Ovary (tissue), 9 donors: Measurements from ENCODE around the gene TIFAB. TPM values are rescaled to one million over a fixed set of nuclear protein-coding genes. Genes with fewer than 3 reads are reported as not detected.

ENCODE experiments used
- DNase-seq, 5 donors: peaks; one replicate each; pipeline ENCODE4 v3.0.0-alpha.2; 2019 to 2020
- H3K27ac ChIP-seq, 2 donors: fragments of 200-600 bp; one replicate each; pipeline versions ENCODE4 v1.5.1 to v1.8.0; 2019 to 2022
- H3K27me3 ChIP-seq: fragments of 200-600 bp; one replicate; pipeline ENCODE4 v1.8.0; 2022
- H3K36me3 ChIP-seq: fragments of 200-600 bp; sonication (generic); one replicate; pipeline ENCODE4 v1.5.1; 2019
- H3K4me1 ChIP-seq: one replicate; pipeline ENCODE4 v1.8.1; 2013; ENCODE audit warnings: mild to moderate bottlenecking, moderate library complexity; ENCODE audit not compliant: insufficient read depth
- H3K4me3 ChIP-seq: fragments of 200-600 bp; sonication (generic); one replicate; pipeline ENCODE4 v1.5.1; 2017
- H3K9me3 ChIP-seq, 2 donors: fragments of 200-600 bp in 1 of 2; sonication (generic) in 1 of 2; one replicate each; pipeline versions ENCODE4 v1.5.1 to v1.8.1; 2013 to 2019; ENCODE audit warnings: mild to moderate bottlenecking in 1 of 2, moderate library complexity in 1 of 2
- CTCF ChIP-seq, 3 donors: fragments of 450-650 bp in 2 of 3; fragments of 200-600 bp in 1 of 3; IDR thresholded peaks; one replicate each; pipeline versions ENCODE4 v1.5.1 to v1.8.0; 2016 to 2022; ENCODE audit warnings: antibody characterized with exemption in 3 of 3, mild to moderate bottlenecking in 1 of 3
- EP300 ChIP-seq: sonication (generic); formaldehyde crosslinking; IDR thresholded peaks from one replicate; pipeline ENCODE4 v1.6.1; 2017; ENCODE audit warnings: antibody characterized with exemption
- POLR2A ChIP-seq: fragments of 450-650 bp; IDR thresholded peaks from one replicate; pipeline ENCODE4 v1.6.1; 2017; ENCODE audit warnings: antibody characterized with exemption, mild to moderate bottlenecking, moderate library complexity
- WGBS, 3 donors: extraction: QIAGEN DNeasy Blood & Tissue Kit in 1 of 3; methylation state at CpG; one replicate each; pipeline versions ENCODE4 v1.1.5 to v1.1.7; 2013 to 2017; 5-methylcytosine and 5-hydroxymethylcytosine counted together
- intact Hi-C, 4 donors: fragments of 100-400 bp; cut with DNase I; formaldehyde crosslinking; loops; one replicate each; pipeline versions ENCODE4 v1.11.0 to v1.15.1; 2022 to 2023
- polyA plus RNA-seq, 2 donors: library from polyadenylated mRNA; stranded (reverse); fragments of 200-250 nt in 1 of 2; fragments of 350-450 nt in 1 of 2; fragmentation: Illumina TruSeq in 1 of 2; extraction: RNeasy Lipid Tissue Mini Kit (QIAGEN cat#74804) in 1 of 2; gene quantifications; one replicate each; pipeline ENCODE4 v1.2.3, GENCODE V29; 2013 to 2014
- small RNA-seq: library from RNA; depleted of rRNA; stranded (forward); fragments of <200 nt; gene quantifications from one replicate; pipeline ENCODE3, GENCODE V24; 2016
- total RNA-seq, 7 donors: library from RNA; depleted of rRNA in 2 of 7; stranded (reverse); fragments of >200 nt in 2 of 7; fragmentation: NEBNext Ultra II Directional in 3 of 7; extraction: Animal tissue kit (Norgen Biotek cat#: 25700) in 3 of 7; gene quantifications; one replicate each; pipeline versions ENCODE4 v1.1.0 to v1.2.4, GENCODE V29; 2016 to 2023
- donor health status: DM: no; HTN: no; CAD: no; lungs with moderate emphysema.
- donor health status: DM: no; HTN: no; CAD: no.
- donor health status: Bipolar disorder and iron deficiency.
- donor health status: DM: yes; HTN: yes; CAD: no.
- donor health status: DM: no; HTN: no; CAD: no.
- donor health status: DM: yes; HTN: yes; CAD: no.

TIFAB gene
- total and polyA plus RNA-seq, 9 donors, result 0.05 to 0.33 (median 0.08) TPM; not detected in 6

- peak overlapping the region in 1 of 2 donors; percentile 63 for H3K27ac ChIP-seq
- H3K4me3 ChIP-seq, result peak overlapping the region; percentile 71
- DNase-seq, result peak in 4 of 5 donors; percentile 27 to 58 (median 48)
- intact Hi-C loops, result no loop called here
- 0 to 1% (median 1%) methylated on average over 40 to 43 of the region's 43 CpGs for WGBS, 3 donors
- no peaks in the 10 kb centered on the region for H3K9me3 ChIP-seq
- TF ChIP-seq CTCF (IDR thresholded peaks at IDR 0.05) (no peak), EP300 (no peak), POLR2A (no peak)
- no peaks in the 10 kb centered on the region for H3K36me3 ChIP-seq
- H3K4me1 ChIP-seq, result peaks cover 12% of the 10 kb centered on the region
- H3K27me3 ChIP-seq, result no peaks in the 10 kb centered on the region
These were observed 53.8 kb downstream of the TIFAB start for GRCh38 chr5:135398160-135398854.

Small RNA genes lying within 50 kb of the gene (small RNA-seq; reads per million reads assigned to genes)
- not detected for gene DCANP1

Other genes starting within 250 kb of the TIFAB start
- 100 to 1,000 TPM in 4 of 7 donors, 10 to 100 TPM in 3; 81.3 to 157 (median 102) TPM for gene MACROH2A1, start 53.1 kb downstream of the TIFAB start, total RNA-seq
- 100 to 1,000 TPM in 1 of 2 donors, 10 to 100 TPM in 1; 71.7 to 139 TPM for gene MACROH2A1, start 53.1 kb downstream of the TIFAB start, polyA plus RNA-seq
- under 1 TPM in 1 of 7 donors, not detected in 6; 0.08 TPM for gene DCANP1, start 5.0 kb downstream of the TIFAB start, total RNA-seq
- not detected for gene DCANP1, start 5.0 kb downstream of the TIFAB start, polyA plus RNA-seq
- gene NEUROG1, start 83.6 kb upstream of the TIFAB start, total RNA-seq, result not detected
- under 1 TPM in 1 of 2 donors, not detected in 1; 0.06 TPM for gene NEUROG1, start 83.6 kb upstream of the TIFAB start, polyA plus RNA-seq
- 1 to 10 TPM in 6 of 7 donors, under 1 TPM in 1; 0.58 to 5.4 (median 2.8) TPM for gene CXCL14, start 126.6 kb upstream of the TIFAB start, total RNA-seq
- 10 to 100 TPM in 1 of 2 donors, under 1 TPM in 1; 0.10 to 23.3 TPM for gene CXCL14, start 126.6 kb upstream of the TIFAB start, polyA plus RNA-seq